ENCODE data around the gene WBP4. TPM values are rescaled to one million over a fixed set of nuclear protein-coding genes. Genes with fewer than 3 reads are reported as not detected.

Gene WBP4
- total and polyA plus RNA-seq, 4 donors: 3.9 to 6.8 (median 5.5) TPM

DNA sequence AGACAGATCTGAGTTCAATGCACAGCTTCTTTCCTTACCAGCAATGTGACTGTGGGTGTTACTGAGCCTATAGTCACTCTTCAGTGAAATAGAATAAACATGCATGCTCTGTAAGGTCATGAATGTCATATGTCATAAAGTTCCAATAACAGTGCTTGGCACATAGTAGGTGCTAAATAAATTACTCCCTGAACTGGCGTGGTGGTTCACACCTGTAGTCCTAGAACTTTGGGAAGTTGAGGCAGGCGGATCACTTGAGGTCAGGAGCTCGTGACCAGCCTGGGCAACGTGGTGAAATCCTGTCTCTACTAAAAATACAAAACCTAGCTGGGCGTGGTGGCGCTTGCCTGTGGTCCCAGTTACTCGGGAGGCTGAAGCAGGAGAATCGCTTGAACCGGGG is 13.2 kb downstream of the WBP4 start:
- H3K9ac ChIP-seq (ENCODE audit: low read depth in 1 of 2, low read length in 2 of 2): no peak overlapping the region
- 91% methylated on average over 9 of the region's 9 CpGs for WGBS
- H3K9me3 ChIP-seq (ENCODE audit: control insufficient read depth in 4 of 4, low read length in 3 of 4): no peaks in the 10 kb centered on the region
- TF ChIP-seq FOXA2 (IDR thresholded peaks at IDR 0.05) (no peak), SP1 (IDR thresholded peaks at IDR 0.05) (no peak), TAF1 (conservative IDR thresholded peaks at IDR 0.05) (no peak), YY1 (IDR thresholded peaks at IDR 0.05) (no peak), NR2F2 (IDR thresholded peaks at IDR 0.05) (no peak), GABPA (IDR thresholded peaks at IDR 0.05 in 1 of 2, conservative IDR thresholded peaks at IDR 0.05 in 1 of 2) (no peak), REST (IDR thresholded peaks at IDR 0.05) (no peak), FOXA1 (IDR thresholded peaks at IDR 0.05) (no peak), ZBTB33 (IDR thresholded peaks at IDR 0.05) (no peak), JUND (IDR thresholded peaks at IDR 0.05) (no peak), MAX (IDR thresholded peaks at IDR 0.05) (no peak), RXRA (IDR thresholded peaks at IDR 0.05) (no peak), HNF4A (conservative IDR thresholded peaks at IDR 0.05) (no peak), ATF3 (IDR thresholded peaks at IDR 0.05) (no peak)
- H3K36me3 ChIP-seq (ENCODE audit: control insufficient read depth in 4 of 4, insufficient read depth in 3 of 4, low read depth in 1 of 4, low read length in 3 of 4): peaks cover 12 to 49% (median 33%) of the 10 kb centered on the region in 4 donors
- no peaks in the 10 kb centered on the region for H3K27me3 ChIP-seq (ENCODE audit: control insufficient read depth in 4 of 4, insufficient read depth in 4 of 4, low read length in 3 of 4)
- no peak overlapping the region for H3K27ac ChIP-seq (ENCODE audit: low read depth in 1 of 2, low read length in 2 of 2)
- no peak overlapping the region for H3K4me3 ChIP-seq (ENCODE audit: low read depth in 1 of 3, low read length in 3 of 3)
- DNase-seq (ENCODE audit: low spot score): no peak
- H3K4me1 ChIP-seq (ENCODE audit: control insufficient read depth in 4 of 4, insufficient read depth in 4 of 4, low read length in 3 of 4): no peaks in the 10 kb centered on the region

DNA sequence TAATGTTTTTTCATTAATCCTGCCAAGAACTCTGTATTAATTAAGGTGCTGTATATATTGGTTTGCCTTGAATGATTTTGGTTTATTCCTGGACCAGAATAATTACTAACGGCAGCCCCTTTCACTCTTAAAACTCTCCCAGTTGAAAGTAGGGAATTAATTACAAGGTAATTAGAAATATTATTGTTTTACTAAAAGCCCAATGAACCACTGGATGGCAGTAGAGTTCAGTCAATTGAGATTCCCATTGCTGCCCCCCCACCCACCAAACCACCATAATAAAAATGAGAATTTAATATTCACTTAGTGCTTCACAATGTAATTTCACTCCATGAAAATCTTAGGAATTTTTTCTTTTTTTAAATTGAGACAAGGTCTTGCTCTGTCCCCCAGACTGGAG is 13.7 kb downstream of the WBP4 start:
- no peak for DNase-seq (ENCODE audit: low spot score)
- Histone ChIP-seq H3K9me3 (ENCODE audit: control insufficient read depth in 4 of 4, low read length in 3 of 4) (no peaks in the 10 kb centered on the region), H3K27ac (ENCODE audit: low read depth in 1 of 2, low read length in 2 of 2) (no peak overlapping the region), H3K4me3 (ENCODE audit: low read depth in 1 of 3, low read length in 3 of 3) (no peak overlapping the region), H3K9ac (ENCODE audit: low read depth in 1 of 2, low read length in 2 of 2) (no peak overlapping the region), H3K4me1 (ENCODE audit: control insufficient read depth in 4 of 4, insufficient read depth in 4 of 4, low read length in 3 of 4) (no peaks in the 10 kb centered on the region), H3K36me3 (ENCODE audit: control insufficient read depth in 4 of 4, insufficient read depth in 3 of 4, low read depth in 1 of 4, low read length in 3 of 4) (peaks cover 14 to 47% (median 29%) of the 10 kb centered on the region in 4 donors), H3K27me3 (ENCODE audit: control insufficient read depth in 4 of 4, insufficient read depth in 4 of 4, low read length in 3 of 4) (no peaks in the 10 kb centered on the region)
- TF ChIP-seq, protein P1, sequence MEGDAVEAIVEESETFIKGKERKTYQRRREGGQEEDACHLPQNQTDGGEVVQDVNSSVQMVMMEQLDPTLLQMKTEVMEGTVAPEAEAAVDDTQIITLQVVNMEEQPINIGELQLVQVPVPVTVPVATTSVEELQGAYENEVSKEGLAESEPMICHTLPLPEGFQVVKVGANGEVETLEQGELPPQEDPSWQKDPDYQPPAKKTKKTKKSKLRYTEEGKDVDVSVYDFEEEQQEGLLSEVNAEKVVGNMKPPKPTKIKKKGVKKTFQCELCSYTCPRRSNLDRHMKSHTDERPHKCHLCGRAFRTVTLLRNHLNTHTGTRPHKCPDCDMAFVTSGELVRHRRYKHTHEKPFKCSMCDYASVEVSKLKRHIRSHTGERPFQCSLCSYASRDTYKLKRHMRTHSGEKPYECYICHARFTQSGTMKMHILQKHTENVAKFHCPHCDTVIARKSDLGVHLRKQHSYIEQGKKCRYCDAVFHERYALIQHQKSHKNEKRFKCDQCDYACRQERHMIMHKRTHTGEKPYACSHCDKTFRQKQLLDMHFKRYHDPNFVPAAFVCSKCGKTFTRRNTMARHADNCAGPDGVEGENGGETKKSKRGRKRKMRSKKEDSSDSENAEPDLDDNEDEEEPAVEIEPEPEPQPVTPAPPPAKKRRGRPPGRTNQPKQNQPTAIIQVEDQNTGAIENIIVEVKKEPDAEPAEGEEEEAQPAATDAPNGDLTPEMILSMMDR (IDR thresholded peaks at IDR 0.05; ENCODE audit: low read depth, low read length, missing input control): peak; percentile 55
- TF ChIP-seq NR2F2 (IDR thresholded peaks at IDR 0.05) (no peak), RAD21 (IDR thresholded peaks at IDR 0.05) (peak; percentile 79 to 82)
- WGBS: 76% methylated on average over 1 of the region's 1 CpG
